Loucy (cell line): ENCODE measurements around the gene TEN1.

Experiments
- H2AFZ ChIP-seq: fragments of 200-600 bp; sonication (generic); 2 replicates; pipeline ENCODE4 v1.6.0; 2016; ENCODE audit warnings: antibody characterized with exemption, mild to moderate bottlenecking, low read length, moderate library complexity
- H3F3A ChIP-seq: fragments of 200-600 bp; 2 replicates; pipeline ENCODE4 v1.6.0; 2016; ENCODE audit warnings: antibody characterized with exemption, low read depth, mild to moderate bottlenecking
- H3K27me3 ChIP-seq: fragments of 200-600 bp; sonication (generic); 2 replicates; pipeline ENCODE4 v1.6.1; 2014; ENCODE audit warnings: low read length, mild to moderate bottlenecking; ENCODE audit not compliant: insufficient read depth, poor library complexity, severe bottlenecking
- H3K36me3 ChIP-seq: fragments of 200-600 bp; sonication (generic); 2 replicates; pipeline ENCODE4 v1.6.1; 2016; ENCODE audit warnings: low read length; ENCODE audit not compliant: insufficient read depth
- H3K4me1 ChIP-seq: fragments of 200-600 bp; sonication (generic); 2 replicates; pipeline ENCODE4 v1.5.1; 2014; ENCODE audit warnings: low read length, mild to moderate bottlenecking; ENCODE audit not compliant: insufficient read depth, poor library complexity, severe bottlenecking
- H3K4me2 ChIP-seq: fragments of 200-600 bp; sonication (generic); 2 replicates; pipeline ENCODE4 v1.6.0; 2014; ENCODE audit warnings: antibody characterized with exemption, low read length, low read depth, mild to moderate bottlenecking; ENCODE audit not compliant: poor library complexity, severe bottlenecking
- H3K4me3 ChIP-seq: fragments of 200-600 bp; sonication (generic); 2 replicates; pipeline ENCODE4 v1.5.1; 2014; ENCODE audit warnings: low read length, mild to moderate bottlenecking, mixed read lengths; ENCODE audit not compliant: poor library complexity, severe bottlenecking
- H3K79me2 ChIP-seq: fragments of 200-600 bp; sonication (generic); 2 replicates; pipeline ENCODE4 v1.6.1; 2014; ENCODE audit warnings: low read length; ENCODE audit not compliant: insufficient read depth
- H3K9ac ChIP-seq: fragments of 200-600 bp; sonication (generic); 2 replicates; pipeline ENCODE4 v1.6.0; 2014; ENCODE audit warnings: mild to moderate bottlenecking, low read depth, low read length, moderate library complexity; ENCODE audit not compliant: poor library complexity, severe bottlenecking
- H3K9me2 ChIP-seq: fragments of 200-600 bp; sonication (generic); replicated peaks from 2 replicates; pipeline ENCODE4 v1.6.1; 2016; ENCODE audit warnings: low read depth, low read length, mixed read lengths
- H3K9me3 ChIP-seq: fragments of 200-600 bp; sonication (generic); 2 replicates; pipeline ENCODE4 v1.6.1; 2014; ENCODE audit warnings: mild to moderate bottlenecking, antibody characterized with exemption, low read length, low read depth; ENCODE audit not compliant: insufficient read depth
- H4K20me1 ChIP-seq: fragments of 200-600 bp; sonication (generic); 2 replicates; pipeline ENCODE4 v1.6.0; 2014; ENCODE audit warnings: antibody characterized with exemption, low read length, mild to moderate bottlenecking; ENCODE audit not compliant: insufficient read depth, poor library complexity, severe bottlenecking
- EZH2phosphoT487 ChIP-seq: fragments of 200-600 bp; IDR thresholded peaks from 2 replicates; pipeline ENCODE4 v1.6.1; 2018; ENCODE audit warnings: antibody characterized with exemption, mild to moderate bottlenecking, moderate library complexity, borderline replicate concordance
- TF ChIP-seq, protein P1 (sequence below): fragments of 200-600 bp; sonication (generic); conservative IDR thresholded peaks from 2 replicates; pipeline ENCODE4 v1.5.1; 2014; ENCODE audit warnings: mild to moderate bottlenecking, antibody characterized with exemption, low read length

The TEN1 gene

DNA sequence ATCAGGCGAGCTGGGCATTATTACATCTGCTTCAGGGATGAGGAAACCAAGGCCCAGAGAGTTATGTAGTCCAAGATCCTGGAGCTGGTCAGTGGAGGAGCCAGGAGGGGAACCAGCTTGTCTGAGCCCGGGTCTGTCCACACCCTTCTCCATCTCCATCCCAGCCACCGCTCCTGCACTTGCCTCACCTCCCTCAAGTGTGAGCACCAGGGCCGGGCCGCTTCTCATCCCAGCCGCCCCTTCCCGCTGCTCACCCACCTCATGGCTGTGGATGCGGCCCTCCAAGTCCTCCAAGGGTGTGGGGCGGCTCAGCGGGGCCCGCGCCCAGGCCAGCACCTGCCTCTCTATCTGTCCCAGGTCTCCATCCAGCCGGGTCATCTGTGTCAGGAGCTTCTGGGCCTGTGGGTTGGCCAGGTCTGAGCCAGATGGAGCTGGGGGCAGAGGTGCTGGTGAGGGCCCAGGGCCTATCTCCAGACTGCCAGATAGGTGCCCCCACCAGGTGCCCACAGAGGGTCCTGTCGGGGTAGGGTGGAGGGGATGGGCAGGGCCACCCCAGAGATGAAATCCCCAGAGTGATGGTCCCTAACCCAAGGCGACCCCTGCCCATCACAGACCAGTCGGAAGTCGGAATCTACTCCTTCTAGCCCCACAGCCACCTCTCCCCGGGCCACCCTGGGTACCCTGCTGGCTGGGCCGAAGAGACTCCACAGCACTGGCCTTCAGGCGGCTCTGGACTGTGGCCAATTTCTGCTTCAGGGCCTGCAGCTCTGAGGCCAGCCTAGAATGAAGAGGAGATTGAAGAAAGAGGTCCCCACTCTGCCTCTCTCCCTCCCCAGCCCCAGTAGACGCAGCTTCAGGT lies 38.7 kb downstream of the TEN1 start:
- H3K9me2 ChIP-seq: no peaks in the 10 kb centered on the region
- no peaks in the 10 kb centered on the region for H3K9me3 ChIP-seq
- no peaks in the 10 kb centered on the region for H3K79me2 ChIP-seq
- H3K4me2 ChIP-seq: no peak overlapping the region
- H3F3A ChIP-seq: no peaks in the 10 kb centered on the region
- H3K27me3 ChIP-seq: no peaks in the 10 kb centered on the region
- no peak for TF ChIP-seq EZH2phosphoT487
- TF ChIP-seq, protein P1, sequence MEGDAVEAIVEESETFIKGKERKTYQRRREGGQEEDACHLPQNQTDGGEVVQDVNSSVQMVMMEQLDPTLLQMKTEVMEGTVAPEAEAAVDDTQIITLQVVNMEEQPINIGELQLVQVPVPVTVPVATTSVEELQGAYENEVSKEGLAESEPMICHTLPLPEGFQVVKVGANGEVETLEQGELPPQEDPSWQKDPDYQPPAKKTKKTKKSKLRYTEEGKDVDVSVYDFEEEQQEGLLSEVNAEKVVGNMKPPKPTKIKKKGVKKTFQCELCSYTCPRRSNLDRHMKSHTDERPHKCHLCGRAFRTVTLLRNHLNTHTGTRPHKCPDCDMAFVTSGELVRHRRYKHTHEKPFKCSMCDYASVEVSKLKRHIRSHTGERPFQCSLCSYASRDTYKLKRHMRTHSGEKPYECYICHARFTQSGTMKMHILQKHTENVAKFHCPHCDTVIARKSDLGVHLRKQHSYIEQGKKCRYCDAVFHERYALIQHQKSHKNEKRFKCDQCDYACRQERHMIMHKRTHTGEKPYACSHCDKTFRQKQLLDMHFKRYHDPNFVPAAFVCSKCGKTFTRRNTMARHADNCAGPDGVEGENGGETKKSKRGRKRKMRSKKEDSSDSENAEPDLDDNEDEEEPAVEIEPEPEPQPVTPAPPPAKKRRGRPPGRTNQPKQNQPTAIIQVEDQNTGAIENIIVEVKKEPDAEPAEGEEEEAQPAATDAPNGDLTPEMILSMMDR: no peak
- no peaks in the 10 kb centered on the region for H3K36me3 ChIP-seq
- H3K4me1 ChIP-seq: peaks cover 16% of the 10 kb centered on the region
- no peak overlapping the region for H2AFZ ChIP-seq
- no peaks in the 10 kb centered on the region for H4K20me1 ChIP-seq
- H3K9ac ChIP-seq: no peak overlapping the region
- no peak overlapping the region for H3K4me3 ChIP-seq

DNA sequence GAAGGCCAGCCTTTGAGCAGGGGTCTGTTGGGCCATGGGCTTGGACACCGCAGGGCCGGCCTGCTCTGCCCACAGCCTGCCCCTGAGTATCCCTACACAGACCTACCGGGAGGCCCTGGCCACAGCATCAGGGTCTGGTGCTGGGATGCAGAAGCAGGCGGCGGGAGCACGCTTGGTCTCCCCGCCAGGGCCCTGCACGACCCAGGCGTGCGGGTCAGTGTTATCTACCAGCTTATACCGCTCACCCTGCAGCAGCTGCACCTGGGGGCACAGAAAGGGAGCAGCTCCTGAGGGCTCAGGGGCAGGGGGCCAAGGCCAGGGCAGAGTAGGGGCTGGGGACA lies 39.3 kb downstream of the TEN1 start:
- Histone ChIP-seq H3K27me3 (no peaks in the 10 kb centered on the region), H3K9me3 (no peaks in the 10 kb centered on the region), H3K79me2 (no peaks in the 10 kb centered on the region), H3K4me3 (no peak overlapping the region), H3K9ac (no peak overlapping the region), H2AFZ (no peak overlapping the region), H3K4me2 (no peak overlapping the region), H3K4me1 (peaks cover 16% of the 10 kb centered on the region), H4K20me1 (no peaks in the 10 kb centered on the region), H3K36me3 (no peaks in the 10 kb centered on the region), H3F3A (no peaks in the 10 kb centered on the region), H3K9me2 (no peaks in the 10 kb centered on the region)
- TF ChIP-seq EZH2phosphoT487: no peak
- TF ChIP-seq, protein P1: no peak

GRCh38 chr17:76018801-76019200 lies 39.8 kb downstream of the TEN1 start:
- Histone ChIP-seq H3K4me2 (no peak overlapping the region), H3K4me3 (no peak overlapping the region), H3K27me3 (no peaks in the 10 kb centered on the region), H3K36me3 (no peaks in the 10 kb centered on the region), H3K4me1 (peaks cover 15% of the 10 kb centered on the region), H3K79me2 (no peaks in the 10 kb centered on the region), H3F3A (no peaks in the 10 kb centered on the region), H3K9me2 (no peaks in the 10 kb centered on the region), H4K20me1 (no peaks in the 10 kb centered on the region), H3K9me3 (no peaks in the 10 kb centered on the region), H2AFZ (no peak overlapping the region), H3K9ac (no peak overlapping the region)
- TF ChIP-seq, protein P1: no peak
- TF ChIP-seq EZH2phosphoT487: no peak
